Measurements from ENCODE around the gene RETN. TPM values are rescaled to one million over a fixed set of nuclear protein-coding genes. Genes with fewer than 3 reads are reported as not detected.

The RETN gene
- total and polyA plus RNA-seq, 10 donors, result 5.4 to 60.6 (median 17.4) TPM

- intact Hi-C loops (cut with DNase I; ENCODE audit: low total_unique reads), result no loop called here
- WGBS, 5 donors, result 70 to 76% (median 72%) methylated on average over 19 of the region's 19 CpGs
- peak in 2 of 3 donors; percentile 10 to 55 for TF ChIP-seq POLR2AphosphoS5 (IDR thresholded peaks at IDR 0.05)
- TF ChIP-seq CTCF (IDR thresholded peaks at IDR 0.05 in 8 of 11, conservative IDR thresholded peaks at IDR 0.05 in 3 of 11), result no peak
- no peak for TF ChIP-seq POLR2A (IDR thresholded peaks at IDR 0.05)
- Histone ChIP-seq H3K9me3 (no peaks in the 10 kb centered on the region), H3K27ac (no peak overlapping the region), H3K4me3 (no peak overlapping the region), H3K36me3 (peaks cover 0 to 53% (median 29%) of the 10 kb centered on the region in 6 donors), H3K4me1 (peaks cover 2 to 41% (median 14%) of the 10 kb centered on the region in 6 donors), H3K27me3 (replicated peaks in 1 of 7) (peaks cover 0 to 18% (median 0%) of the 10 kb centered on the region in 7 donors)
- peak; percentile 69 for DNase-seq
Observed at GRCh38 chr19:7685546-7686445, 16.9 kb downstream of the RETN start.

- Histone ChIP-seq H3K27ac (no peak overlapping the region), H3K36me3 (peaks cover 0 to 50% (median 29%) of the 10 kb centered on the region in 6 donors), H3K4me3 (no peak overlapping the region), H3K27me3 (replicated peaks in 1 of 7) (peaks cover 0 to 18% (median 0%) of the 10 kb centered on the region in 7 donors), H3K4me1 (peaks cover 0 to 30% (median 9%) of the 10 kb centered on the region in 6 donors), H3K9me3 (no peaks in the 10 kb centered on the region)
- intact Hi-C loops (cut with DNase I; ENCODE audit: low total_unique reads), result no loop called here
- TF ChIP-seq POLR2A (IDR thresholded peaks at IDR 0.05) (no peak), POLR2AphosphoS5 (IDR thresholded peaks at IDR 0.05) (peak; percentile 27 to 73 (median 40)), CTCF (IDR thresholded peaks at IDR 0.05 in 8 of 11, conservative IDR thresholded peaks at IDR 0.05 in 3 of 11) (no peak)
- 87 to 92% (median 90%) methylated on average over 12 of the region's 12 CpGs for WGBS, 5 donors
- DNase-seq, result peak; percentile 69
Observed at GRCh38 chr19:7687177-7687576, 18.3 kb downstream of the RETN start.

GRCh38 chr19:7689165-7689564 lies 20.3 kb downstream of the RETN start:
- Histone ChIP-seq H3K27ac (no peak overlapping the region), H3K9me3 (no peaks in the 10 kb centered on the region), H3K4me1 (peaks cover 0 to 28% (median 5%) of the 10 kb centered on the region in 6 donors), H3K36me3 (peaks cover 0 to 30% (median 10%) of the 10 kb centered on the region in 6 donors), H3K4me3 (no peak overlapping the region), H3K27me3 (replicated peaks in 1 of 7) (peaks cover 0 to 18% (median 0%) of the 10 kb centered on the region in 7 donors)
- WGBS, 5 donors, result 36 to 53% (median 43%) methylated on average over 15 to 23 of the region's 23 CpGs
- intact Hi-C loops (cut with DNase I; ENCODE audit: low total_unique reads), result no loop called here
- TF ChIP-seq CTCF (IDR thresholded peaks at IDR 0.05 in 8 of 11, conservative IDR thresholded peaks at IDR 0.05 in 3 of 11) (no peak), POLR2A (IDR thresholded peaks at IDR 0.05) (no peak), POLR2AphosphoS5 (IDR thresholded peaks at IDR 0.05) (peak in 2 of 3 donors; percentile 6 to 31)
- DNase-seq, result peak; percentile 77

GRCh38 chr19:7690779-7691258 lies 22.0 kb downstream of the RETN start:
- Histone ChIP-seq H3K27me3 (replicated peaks in 1 of 7) (peaks cover 0 to 18% (median 0%) of the 10 kb centered on the region in 7 donors), H3K27ac (peak overlapping the region in 1 of 8 donors; percentile 78), H3K36me3 (peaks cover 0 to 15% (median 0%) of the 10 kb centered on the region in 6 donors), H3K4me1 (peaks cover 6 to 43% (median 18%) of the 10 kb centered on the region in 6 donors), H3K4me3 (no peak overlapping the region), H3K9me3 (no peaks in the 10 kb centered on the region)
- intact Hi-C loops (cut with DNase I; ENCODE audit: low total_unique reads), result no loop called here
- TF ChIP-seq POLR2AphosphoS5 (IDR thresholded peaks at IDR 0.05) (no peak), CTCF (IDR thresholded peaks at IDR 0.05 in 8 of 11, conservative IDR thresholded peaks at IDR 0.05 in 3 of 11) (no peak), POLR2A (IDR thresholded peaks at IDR 0.05) (no peak)
- no peak for DNase-seq
- 69 to 78% (median 74%) methylated on average over 8 of the region's 8 CpGs for WGBS, 5 donors

Measured in spleen (tissue), 11 donors.